Astrocyte of the spinal cord (primary cell): ENCODE measurements around the gene MRPL23.

Source experiments
- DNase-seq: peaks from one replicate; pipeline ENCODE4 v3.0.0; 2011; ENCODE audit warnings: low read depth, low spot score
- H3K4me3 ChIP-seq: 2 replicates; pipeline ENCODE4 v1.5.1; 2011; ENCODE audit warnings: low read depth, mild to moderate bottlenecking, low read length, moderate library complexity
- in situ Hi-C: cut with HindIII; loops from 2 replicates; pipeline ENCODE4 v1.10.0; 2017; ENCODE audit warnings: low sequenced_read_pairs
- TF ChIP-seq, protein P1 (sequence below): IDR thresholded peaks from 2 replicates; pipeline ENCODE4 v1.5.1; 2012; ENCODE audit warnings: low read depth, mild to moderate bottlenecking, low read length, inconsistent platforms

The MRPL23 gene

DNA sequence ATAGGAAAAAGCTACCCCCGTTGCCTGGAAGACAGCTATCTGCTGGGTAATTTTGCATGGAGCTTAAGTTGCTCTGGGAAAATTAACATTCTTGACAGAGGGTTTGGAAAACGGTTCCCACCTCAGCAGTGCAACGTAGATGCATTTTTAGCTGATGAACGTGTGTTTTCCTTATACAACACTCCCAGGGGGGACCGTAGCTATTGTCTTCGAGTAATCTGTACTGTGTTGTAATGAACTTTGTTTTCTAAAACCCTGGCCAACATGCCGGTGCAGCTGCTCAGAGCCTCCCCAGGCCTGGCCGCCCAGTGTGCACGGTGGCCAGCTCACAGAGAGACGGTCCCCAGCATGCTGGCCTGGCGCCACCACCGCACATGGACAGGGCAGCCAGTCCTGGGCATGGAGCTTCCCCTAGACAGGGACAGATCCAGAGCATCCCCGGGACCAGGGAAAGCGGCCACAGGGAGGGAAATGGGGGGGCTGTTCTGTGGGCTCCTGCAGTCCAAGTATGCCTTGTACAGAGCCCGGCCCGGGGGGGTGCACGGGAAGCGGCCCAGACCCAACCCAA, 25.5 kb upstream of the MRPL23 start:
- no peak for DNase-seq
- in situ Hi-C loops = no loop called here

DNA sequence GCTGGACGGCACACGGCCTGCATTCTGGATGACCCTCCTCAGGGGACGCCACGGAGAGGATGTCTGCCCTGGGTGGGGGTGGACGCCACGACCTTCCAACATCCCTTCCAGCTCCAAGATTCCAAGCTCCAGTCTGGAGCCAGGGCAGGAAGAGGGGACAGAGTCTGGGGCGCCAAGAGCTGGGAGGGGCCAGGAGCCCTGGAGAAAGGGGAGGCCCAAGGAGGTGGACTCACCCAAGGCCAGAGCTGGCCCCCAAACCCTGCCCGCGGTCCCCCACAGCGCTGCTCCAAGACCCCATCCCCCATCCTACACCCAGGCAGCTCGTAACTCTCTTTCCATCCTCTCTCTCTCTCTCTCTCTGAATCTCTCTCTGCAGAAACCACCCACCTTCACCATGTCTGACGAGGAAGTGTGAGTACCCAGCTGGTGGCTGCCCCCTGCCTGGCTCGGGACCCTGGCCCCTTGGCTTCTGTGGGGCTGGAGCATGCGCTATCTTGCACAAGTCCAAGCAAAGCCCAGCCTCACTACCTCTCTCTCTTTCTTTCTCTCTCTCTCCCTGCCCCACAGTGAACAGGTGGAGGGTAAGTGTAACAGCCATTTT, 24.6 kb upstream of the MRPL23 start:
- in situ Hi-C loops = no loop called here
- TF ChIP-seq, protein P1, sequence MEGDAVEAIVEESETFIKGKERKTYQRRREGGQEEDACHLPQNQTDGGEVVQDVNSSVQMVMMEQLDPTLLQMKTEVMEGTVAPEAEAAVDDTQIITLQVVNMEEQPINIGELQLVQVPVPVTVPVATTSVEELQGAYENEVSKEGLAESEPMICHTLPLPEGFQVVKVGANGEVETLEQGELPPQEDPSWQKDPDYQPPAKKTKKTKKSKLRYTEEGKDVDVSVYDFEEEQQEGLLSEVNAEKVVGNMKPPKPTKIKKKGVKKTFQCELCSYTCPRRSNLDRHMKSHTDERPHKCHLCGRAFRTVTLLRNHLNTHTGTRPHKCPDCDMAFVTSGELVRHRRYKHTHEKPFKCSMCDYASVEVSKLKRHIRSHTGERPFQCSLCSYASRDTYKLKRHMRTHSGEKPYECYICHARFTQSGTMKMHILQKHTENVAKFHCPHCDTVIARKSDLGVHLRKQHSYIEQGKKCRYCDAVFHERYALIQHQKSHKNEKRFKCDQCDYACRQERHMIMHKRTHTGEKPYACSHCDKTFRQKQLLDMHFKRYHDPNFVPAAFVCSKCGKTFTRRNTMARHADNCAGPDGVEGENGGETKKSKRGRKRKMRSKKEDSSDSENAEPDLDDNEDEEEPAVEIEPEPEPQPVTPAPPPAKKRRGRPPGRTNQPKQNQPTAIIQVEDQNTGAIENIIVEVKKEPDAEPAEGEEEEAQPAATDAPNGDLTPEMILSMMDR = no peak
- DNase-seq = no peak
- no peak overlapping the region for H3K4me3 ChIP-seq

More for the DNA sequence above, 25.5 kb upstream of the MRPL23 start:
- TF ChIP-seq, protein P1 = no peak
- H3K4me3 ChIP-seq = no peak overlapping the region

DNA sequence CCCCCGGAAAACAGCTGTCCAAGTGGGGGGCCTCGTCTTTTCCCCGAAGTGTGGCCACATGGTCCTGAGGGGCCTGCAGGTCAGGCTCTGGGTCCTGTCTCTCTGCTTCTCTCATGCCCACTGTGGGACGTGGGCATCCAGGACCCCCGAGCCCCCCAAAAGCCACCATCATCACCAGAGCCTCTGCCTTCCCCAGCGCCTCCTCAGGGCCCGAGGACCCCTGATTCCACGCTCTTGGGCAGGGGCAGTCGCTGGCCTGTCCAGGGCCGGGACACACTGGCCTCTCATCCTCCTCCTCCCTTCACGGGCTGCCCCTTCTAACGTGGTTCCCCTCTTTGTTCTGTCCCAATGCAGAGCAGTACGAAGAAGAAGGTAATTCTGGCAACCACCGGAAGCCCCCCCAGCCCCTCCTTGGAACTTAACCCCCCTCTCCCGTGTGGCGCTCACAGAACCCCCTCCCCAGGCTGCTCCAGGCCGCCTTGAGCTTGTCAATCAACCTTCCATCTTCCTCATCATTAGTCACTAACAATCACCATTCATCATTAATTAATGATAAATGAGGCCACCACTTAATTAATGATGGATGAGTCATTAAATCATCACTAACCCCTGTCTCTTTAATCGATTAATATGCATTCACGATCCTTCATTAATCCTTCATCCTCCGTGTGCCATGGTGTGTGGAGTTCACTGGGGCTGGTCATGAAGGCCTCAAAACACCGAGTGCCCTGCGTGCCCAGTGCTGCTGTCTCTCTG, 23.8 kb upstream of the MRPL23 start:
- TF ChIP-seq, protein P1 = no peak

DNA sequence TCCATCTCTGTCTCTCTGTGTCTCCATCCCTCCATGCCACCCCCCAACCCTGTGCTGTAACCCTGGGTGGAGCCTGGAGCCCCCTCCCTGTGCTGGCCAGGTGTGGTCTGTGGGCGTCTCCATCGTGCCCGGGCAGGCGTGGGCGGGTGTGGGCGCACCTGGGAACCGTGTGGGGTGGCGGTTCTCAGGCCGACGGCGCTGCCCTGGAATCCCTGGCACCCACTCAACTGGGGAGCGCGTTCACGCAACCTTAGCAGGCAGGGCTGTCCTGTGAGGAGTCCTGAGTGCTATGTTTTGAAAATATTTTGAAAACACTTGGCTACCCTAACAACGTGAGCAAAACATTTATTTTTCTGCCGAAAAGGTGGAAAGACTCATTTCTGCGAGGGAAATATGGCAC, 23.0 kb upstream of the MRPL23 start:
- H3K4me3 ChIP-seq = no peak overlapping the region
- DNase-seq = no peak
- in situ Hi-C loops = no loop called here
- TF ChIP-seq, protein P1 = no peak

More for the DNA sequence above, 23.8 kb upstream of the MRPL23 start:
- H3K4me3 ChIP-seq = no peak overlapping the region
- DNase-seq = no peak
- in situ Hi-C loops = no loop called here

DNA sequence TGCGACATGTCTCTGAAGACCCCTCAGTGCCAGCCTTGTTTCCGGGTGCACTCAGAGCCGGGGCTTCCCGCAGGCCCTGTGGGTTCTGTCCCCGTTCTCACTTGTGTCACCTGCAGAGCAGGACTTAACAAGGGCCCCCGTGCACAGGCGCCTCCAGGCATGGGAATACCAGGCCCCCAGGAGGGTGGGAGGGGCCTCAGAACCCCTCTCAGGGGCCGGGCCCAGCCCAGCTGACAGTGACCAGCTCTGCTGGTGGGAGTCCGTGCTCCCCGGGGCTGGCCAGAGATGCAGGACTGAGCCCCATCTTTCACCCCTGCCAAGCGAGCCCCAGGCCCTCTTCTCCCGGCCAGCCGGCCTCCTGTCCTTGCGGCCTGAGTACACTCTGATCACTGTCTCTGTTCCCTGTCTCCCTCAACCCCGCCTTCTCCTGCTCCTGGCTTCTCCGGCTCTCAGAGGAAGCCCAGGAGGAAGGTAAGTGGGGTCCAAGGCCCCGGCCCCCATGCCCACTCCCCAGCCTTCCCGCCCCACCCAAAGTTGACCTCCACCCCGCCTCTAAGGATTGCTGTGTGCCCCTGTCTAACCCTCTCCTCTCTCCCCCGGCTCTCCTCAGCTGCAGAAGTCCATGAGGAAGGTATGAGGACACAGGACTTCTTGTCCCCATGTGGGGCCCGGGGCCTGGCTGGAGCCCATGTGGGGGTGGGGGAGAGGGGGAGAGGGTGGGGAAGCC, 22.3 kb upstream of the MRPL23 start:
- no peak for DNase-seq
- in situ Hi-C loops = no loop called here
- no peak overlapping the region for H3K4me3 ChIP-seq
- TF ChIP-seq, protein P1 = no peak

DNA sequence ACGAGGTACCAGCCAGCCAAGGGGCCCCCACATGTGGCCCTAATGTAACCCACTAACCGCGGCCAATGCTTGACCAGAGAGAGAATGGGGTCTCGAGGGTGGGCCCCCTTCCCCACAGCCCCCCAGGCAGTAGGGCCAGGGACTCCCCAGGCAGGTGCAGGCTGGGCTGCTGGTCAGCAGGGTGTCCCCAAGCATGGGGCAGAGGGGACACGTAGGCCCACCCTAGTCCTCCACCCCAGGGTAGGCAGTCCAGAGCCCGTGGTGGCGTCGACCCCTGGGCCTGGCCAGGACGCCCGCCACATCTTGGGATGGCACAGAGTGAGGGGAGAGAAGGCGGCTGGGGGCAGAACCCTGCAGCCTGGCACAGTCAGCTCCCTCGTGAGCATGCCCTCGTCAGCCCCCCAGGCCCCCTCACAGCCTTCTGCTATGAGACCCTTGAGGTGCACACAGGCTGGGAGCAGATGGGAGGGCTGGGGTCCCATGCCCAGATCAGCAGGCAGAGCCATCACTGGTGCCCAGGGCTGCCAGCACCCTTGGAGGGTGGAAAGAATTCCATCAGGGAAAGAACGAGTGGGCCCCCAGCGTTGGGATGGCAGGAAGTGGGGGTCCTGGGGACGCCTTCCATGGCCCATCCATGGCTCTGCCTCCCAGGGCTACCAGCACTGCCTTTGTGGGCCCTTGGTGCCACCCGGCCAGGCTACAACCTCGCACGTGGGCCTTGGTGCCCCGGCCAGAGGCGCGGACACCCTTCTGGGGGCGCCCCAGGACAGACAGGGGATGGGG, 21.6 kb upstream of the MRPL23 start:
- in situ Hi-C loops = no loop called here
- no peak overlapping the region for H3K4me3 ChIP-seq
- no peak for DNase-seq
- TF ChIP-seq, protein P1 = no peak
